GDM1 (cell line): ENCODE results near the gene AVPR2.

ENCODE experiments used
- DNase-seq: peaks from one replicate; lab custom pipeline; 2025; lab: John Stamatoyannopoulos, UW

The AVPR2 gene

GRCh38 chrX:153952373-153953026 is 48.0 kb downstream of the AVPR2 start:
- no peak for DNase-seq

DNA sequence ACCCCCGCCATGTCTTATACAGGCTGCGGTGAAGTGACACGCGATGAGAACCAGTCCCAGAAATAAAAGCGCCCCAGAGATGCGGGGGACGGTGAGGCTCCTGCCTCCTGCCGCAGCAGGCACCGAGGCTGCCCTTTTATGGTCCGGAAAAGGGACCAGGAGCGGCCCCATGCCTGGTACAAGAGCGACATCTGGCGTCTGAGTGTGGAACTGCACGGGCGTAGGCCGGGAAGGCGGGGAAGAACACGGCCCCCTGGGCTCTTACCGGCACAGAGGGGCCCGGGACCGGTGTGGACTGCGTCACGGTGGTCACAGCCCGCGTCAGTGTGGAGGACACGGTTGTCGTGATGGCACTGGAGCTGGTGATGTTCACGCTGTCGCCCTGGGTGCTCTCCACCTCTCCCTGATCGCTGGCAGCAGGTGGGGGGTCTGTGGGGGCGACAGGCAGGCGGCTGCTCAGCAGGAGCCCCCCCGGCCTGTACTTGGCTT is 48.9 kb downstream of the AVPR2 start:
- DNase-seq = peak; percentile 45

- no peak for DNase-seq
Measured at GRCh38 chrX:153953892-153954557, 49.6 kb downstream of the AVPR2 start.

- DNase-seq = no peak
Measured at GRCh38 chrX:153954558-153955227, 50.2 kb downstream of the AVPR2 start.

DNA sequence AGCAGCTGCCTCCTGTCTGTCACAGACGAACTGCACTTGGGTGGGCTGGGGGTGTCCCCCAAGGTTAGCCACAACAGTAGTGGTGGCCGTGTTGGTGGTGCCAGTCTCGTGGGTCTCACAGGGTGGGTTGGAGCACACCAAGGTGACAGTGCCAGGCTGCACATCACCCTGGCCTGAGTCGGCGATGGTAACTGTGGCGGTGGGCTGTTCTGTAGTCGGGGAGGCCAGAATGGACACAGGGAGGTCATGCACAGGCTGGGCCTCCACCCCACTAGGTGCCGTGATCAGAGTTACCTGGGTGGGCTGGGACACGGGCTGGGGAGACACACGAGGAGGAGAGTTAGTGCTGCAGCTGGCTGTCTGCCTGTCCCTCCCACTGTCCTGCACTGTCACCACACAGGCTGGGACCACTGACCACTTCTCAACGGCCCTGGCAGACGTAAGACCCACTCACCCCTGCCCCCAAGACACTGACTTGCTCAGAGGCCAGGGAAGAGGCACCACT is 50.8 kb downstream of the AVPR2 start:
- DNase-seq = no peak

GRCh38 chrX:153956044-153956907 is 51.8 kb downstream of the AVPR2 start:
- no peak for DNase-seq
